HG03196 (cell line): ENCODE data around the gene LRPAP1.

Source experiments
- ATAC-seq: cut with Tn5 transposase; IDR thresholded peaks from one replicate; pipeline ENCODE4 v1.9.1; 2021; ENCODE audit not compliant: unreplicated experiment

Gene LRPAP1

GRCh38 chr4:3488820-3489219 lies 43.4 kb downstream of the LRPAP1 start:
- ATAC-seq: no peak

GRCh38 chr4:3487861-3488260 lies 44.4 kb downstream of the LRPAP1 start:
- ATAC-seq: no peak

GRCh38 chr4:3486541-3487540 lies 45.4 kb downstream of the LRPAP1 start:
- no peak for ATAC-seq

GRCh38 chr4:3485886-3486540 lies 46.2 kb downstream of the LRPAP1 start:
- no peak for ATAC-seq

DNA sequence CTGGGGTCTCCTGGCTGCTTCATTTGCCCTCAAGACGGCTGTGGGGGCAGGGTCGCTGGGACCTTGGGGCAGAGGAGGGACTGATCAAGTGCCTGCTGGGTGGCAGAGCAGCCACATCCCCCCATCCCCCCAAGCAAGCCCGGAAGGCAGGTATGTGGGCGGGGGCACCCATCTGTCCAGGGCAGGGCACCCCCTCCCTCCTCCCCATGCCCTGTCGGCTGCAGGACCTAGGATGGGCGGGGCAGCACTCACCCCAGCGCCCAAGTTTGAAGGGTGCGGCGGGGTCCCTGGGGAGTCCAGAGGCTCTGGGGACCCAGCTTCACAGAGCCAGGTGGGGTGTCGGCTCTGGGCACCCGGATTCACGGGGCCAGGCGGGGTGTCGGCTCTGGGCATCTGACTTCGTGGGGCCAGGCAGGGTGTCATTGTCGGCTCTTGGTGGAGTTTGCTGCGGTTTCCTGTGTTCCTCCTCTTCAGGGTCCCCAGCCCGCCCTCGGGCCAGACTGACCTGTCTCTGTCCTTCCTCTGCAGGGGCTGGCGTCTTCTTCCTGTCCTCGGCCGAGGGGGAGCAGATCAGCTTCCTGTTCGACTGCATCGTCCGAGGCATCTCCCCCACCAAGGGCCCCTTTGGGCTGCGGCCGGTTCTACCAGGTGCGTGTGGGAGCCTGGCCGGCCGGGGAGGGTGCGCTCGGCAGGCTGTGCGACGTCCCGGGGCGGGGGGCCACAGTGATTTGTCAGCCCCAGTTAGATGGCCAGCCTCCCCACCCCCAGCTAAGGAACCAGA lies 47.0 kb downstream of the LRPAP1 start:
- ATAC-seq: no peak

GRCh38 chr4:3484057-3484973 lies 47.9 kb downstream of the LRPAP1 start:
- no peak for ATAC-seq

GRCh38 chr4:3483471-3483921 lies 48.7 kb downstream of the LRPAP1 start:
- ATAC-seq: no peak

GRCh38 chr4:3482707-3483106 lies 49.5 kb downstream of the LRPAP1 start:
- ATAC-seq: no peak

GRCh38 chr4:3481783-3482393 lies 50.3 kb downstream of the LRPAP1 start:
- no peak for ATAC-seq

DNA sequence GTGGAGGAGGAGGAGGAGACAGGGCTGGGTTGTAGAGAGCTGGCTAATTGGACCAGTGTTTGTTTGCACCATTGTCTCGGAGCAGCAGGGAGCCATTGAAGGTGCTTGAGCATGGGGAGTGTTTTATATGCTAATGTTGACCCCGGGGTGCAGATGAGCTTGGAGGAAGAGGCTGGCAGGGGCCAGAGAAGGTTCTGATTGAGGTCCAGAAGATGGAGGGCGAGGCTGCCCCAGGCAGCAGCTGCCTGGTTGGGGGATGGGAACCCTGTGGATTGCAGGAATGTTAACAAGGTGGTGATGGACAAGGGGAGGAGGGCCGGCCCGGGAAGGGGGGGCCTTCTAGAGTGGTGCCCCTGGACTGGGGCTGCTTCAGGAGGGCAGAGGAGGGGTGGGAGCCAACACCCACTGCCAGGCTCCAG lies 51.1 kb downstream of the LRPAP1 start:
- no peak for ATAC-seq

DNA sequence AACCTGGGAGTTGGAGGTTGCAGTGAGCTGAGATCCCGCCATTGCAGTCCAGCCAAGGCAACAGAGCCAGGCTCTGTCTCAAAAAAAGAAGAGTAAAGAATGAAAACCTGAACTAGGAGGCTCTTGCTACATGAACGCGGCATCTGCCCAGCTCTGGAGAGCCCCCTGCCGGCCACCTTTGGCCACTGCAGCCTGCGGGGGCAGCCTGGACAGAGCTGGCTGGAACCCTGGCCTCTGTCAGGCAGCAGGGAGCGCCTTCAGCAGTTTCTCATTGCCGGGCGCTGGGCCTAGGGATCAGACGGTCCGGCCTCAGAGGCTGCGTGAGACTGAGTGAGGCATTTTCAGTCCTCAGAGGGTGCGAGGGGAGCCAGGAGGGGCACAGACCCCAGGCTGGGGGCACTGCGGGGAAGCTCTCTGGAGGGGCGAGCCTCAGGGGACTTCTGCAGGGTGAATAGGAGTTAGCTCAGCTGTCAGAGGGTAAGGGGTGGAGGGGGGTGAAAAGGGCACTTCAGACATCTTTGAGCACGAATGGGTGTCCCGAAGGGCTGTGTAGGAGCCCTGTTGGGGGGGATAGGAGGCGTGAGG lies 51.6 kb downstream of the LRPAP1 start:
- ATAC-seq: no peak

DNA sequence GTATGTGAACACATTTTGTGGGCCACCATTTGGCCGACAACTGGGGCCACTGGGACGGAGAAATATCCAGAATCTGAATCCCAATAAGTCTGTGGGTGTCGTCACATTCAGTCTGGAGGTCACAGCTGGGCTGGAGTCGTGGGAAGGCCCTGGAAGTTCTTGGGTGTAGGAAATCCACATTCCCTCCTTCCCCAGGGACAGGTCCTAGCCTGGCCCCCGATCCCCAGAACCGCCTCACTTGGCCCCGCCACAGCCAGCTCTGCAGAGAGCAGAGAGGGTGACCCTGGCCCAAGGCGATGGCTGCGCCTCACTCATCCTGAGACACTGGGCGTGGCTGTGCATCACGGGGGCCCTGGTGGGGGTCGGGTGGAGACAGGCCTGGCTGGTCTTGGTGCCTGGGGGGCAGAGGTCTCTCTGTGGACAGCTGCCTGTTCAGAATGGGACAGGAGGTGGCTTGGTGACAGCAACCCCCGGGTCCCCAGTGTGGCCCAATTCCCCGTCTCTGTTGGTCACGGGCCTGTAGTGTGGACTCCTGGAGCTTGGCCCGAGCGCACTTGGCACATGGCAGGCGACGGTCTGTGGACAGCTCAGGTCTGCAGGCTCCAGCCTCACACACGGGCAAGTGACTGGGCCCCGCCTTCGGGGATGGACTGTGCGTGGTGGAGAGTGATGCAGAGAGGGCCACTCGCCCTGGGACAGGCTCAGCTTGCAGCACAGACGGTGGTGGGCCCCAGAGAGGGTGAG lies 52.7 kb downstream of the LRPAP1 start:
- no peak for ATAC-seq

- ATAC-seq: no peak
Measured at GRCh38 chr4:3478446-3479357, 53.5 kb downstream of the LRPAP1 start.

DNA sequence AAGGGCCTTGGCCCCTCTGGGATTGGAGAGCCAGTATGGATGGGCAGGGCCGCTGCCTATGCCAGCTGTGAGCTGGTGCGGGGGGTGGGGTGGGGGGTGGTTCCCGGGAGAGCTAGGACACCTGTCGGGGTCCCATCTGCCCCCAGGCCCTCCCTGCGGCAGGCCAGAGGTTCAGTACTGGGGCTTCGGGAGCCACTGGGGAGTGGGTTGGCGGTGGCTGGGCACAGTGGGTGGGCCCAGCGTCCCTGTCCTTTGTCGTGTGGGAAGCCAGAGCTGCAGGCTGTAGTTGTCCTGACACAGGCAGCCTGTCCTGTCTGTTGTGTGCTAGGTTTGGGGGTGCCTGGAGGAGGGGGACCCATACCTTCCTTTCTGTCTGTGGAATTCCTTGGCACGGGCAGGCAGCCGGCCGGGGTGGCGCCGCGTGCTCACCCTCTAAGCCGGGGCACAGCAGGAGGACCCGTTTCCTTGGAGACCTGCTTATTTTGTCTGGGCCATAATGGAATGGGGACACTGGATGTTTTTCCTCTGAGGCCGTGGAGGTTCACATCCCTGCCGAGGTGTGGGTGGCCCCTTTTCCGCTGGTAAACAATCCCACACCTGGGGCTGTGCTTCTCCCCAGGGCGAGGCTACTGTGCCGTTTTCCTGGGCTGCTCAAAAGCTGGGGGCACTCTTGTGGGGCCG lies 54.3 kb downstream of the LRPAP1 start:
- ATAC-seq: no peak

GRCh38 chr4:3476936-3477749 lies 55.1 kb downstream of the LRPAP1 start:
- no peak for ATAC-seq

DNA sequence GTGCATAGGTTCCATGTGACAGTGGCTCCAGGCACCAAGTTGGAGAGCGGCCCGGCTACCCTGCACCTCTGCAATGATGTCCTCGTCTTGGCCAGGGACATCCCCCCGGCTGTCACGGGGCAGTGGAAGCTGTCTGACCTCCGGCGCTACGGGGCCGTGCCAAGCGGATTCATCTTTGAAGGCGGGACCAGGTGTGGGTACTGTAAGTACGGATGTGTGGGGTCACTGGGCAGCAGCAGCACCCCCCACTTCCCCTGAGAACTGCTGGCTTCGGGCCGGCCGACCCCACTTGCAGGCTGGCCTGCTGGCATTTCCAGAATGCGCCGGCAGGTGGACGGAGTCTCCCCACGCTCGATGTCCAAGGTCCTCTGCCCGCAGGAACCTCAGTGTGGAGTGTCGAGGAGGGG lies 55.9 kb downstream of the LRPAP1 start:
- no peak for ATAC-seq
